ENCODE results near the gene CERK.

CERK gene

GRCh38 chr22:46675938-46676337 is 62.1 kb downstream of the CERK start:
- no peak for DNase-seq

DNA sequence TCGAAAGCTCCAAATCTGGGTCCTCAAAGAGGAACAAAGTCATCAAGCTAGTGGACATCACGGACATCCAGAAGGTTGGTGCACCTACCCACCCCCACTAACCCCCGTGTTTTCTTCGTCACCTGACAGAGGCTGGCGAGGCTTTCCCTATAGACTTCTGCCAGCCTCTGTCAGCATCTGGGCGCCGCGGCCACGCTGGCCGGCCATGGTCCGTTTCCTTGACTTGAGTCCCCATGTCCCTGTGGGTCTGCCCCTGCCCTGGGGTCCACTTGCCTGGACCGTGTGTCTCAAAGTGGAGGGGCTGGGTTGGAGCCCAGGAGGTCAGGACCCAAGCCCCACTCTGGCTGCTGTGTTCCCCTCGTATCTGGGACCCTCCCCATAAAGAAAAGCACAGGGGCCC is 62.6 kb downstream of the CERK start:
- DNase-seq: no peak

DNA sequence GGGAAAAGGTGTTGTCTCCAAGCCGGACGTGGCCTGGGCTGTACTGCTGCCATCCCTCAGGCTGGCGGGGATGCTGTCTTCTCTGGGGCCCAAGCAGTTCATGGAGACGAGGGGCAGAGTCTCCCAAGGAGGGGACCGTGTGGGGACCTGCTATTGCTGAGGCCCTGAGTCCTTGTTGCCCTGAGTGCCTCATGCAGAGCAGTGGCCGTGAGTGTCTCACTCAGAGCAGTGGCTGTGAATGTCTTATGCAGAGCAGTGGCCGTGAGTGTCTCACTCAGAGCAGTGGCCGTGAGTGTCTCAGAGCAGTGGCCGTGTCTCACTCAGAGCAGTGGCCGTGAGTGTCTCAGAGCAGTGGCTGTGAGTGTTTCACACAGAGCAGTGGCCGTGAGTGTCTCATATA is 63.1 kb downstream of the CERK start:
- peak; percentile 32 for DNase-seq

- peak; percentile 97 for DNase-seq
Observed at GRCh38 chr22:46674367-46674781, 63.7 kb downstream of the CERK start.

- DNase-seq: peak; percentile 19
Observed at GRCh38 chr22:46673662-46674236, 64.3 kb downstream of the CERK start.

- DNase-seq: peak; percentile 21
Observed at GRCh38 chr22:46673205-46673604, 64.8 kb downstream of the CERK start.

DNA sequence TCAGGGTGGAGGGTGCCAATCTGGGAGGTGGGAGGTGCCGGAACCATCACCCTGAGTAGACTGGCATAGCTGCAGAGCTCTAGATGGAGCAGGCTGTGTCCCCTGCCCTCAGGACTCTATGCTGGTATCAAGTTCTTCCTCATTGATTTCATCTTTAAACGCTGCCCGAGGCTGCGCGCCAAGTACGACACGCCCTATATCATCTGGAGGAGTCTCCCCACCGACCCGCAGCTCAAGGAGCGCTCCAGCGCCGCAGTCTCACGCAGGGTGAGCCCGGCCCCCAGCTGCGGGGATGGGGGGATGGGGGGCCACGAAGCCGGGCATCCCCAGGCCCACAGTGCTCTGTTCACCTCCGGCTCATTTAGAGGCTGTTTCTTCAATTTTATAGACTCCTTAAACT is 65.3 kb downstream of the CERK start:
- DNase-seq: no peak

DNA sequence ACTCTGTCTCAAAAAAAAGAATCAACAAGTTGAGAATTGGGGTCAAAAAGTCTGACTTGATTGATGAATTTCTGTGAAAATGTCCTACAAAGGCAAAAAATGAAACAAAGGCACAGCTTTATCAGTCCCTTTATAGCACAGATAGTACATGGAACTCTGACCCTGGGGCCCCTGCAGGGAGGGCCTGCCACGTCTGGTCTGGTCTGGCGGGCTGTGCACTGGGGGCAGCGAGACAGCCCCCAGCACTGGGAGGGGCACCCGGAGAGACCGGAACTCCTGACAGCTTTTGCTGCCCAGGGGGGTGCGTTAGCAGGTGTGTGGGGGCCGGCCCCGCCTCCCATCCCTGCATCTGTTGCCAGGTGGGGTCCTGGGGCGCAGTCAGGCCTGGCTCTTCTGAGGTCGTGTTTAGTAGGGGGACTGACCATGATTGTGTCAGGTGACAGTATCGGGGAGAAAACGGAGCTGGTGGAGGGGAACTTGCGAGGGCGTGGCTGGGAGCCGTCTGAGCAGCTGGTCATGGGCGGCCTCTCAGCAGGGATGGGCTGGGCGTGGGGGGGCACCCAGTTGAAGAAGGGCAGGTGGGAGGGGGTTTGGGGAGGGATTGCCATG is 66.1 kb downstream of the CERK start:
- DNase-seq: no peak

GRCh38 chr22:46669201-46669600 is 68.9 kb downstream of the CERK start:
- no peak for DNase-seq

DNA sequence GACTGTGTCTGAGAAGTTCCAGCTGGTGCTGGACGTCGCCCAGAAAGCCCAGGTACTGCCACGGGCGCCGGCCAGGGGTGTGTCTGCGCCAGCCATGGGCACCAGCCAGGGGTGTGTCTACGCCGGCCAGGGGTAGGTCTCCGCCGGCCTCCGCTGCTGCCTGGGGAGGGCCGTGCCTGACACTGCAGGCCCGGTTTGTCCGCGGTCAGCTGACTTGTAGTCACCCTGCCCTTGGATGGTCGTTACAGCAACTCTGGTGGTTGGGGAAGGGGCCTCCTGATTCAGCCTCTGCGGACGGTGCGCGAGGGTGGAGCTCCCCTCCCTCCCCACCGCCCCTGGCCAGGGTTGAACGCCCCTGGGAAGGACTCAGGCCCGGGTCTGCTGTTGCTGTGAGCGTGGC is 69.9 kb downstream of the CERK start:
- no peak for DNase-seq

GRCh38 chr22:46667245-46667623 is 70.8 kb downstream of the CERK start:
- DNase-seq: no peak

- no peak for DNase-seq
Observed at GRCh38 chr22:46666577-46667244, 71.3 kb downstream of the CERK start.

- DNase-seq: no peak
Observed at GRCh38 chr22:46665751-46666280, 72.2 kb downstream of the CERK start.

DNA sequence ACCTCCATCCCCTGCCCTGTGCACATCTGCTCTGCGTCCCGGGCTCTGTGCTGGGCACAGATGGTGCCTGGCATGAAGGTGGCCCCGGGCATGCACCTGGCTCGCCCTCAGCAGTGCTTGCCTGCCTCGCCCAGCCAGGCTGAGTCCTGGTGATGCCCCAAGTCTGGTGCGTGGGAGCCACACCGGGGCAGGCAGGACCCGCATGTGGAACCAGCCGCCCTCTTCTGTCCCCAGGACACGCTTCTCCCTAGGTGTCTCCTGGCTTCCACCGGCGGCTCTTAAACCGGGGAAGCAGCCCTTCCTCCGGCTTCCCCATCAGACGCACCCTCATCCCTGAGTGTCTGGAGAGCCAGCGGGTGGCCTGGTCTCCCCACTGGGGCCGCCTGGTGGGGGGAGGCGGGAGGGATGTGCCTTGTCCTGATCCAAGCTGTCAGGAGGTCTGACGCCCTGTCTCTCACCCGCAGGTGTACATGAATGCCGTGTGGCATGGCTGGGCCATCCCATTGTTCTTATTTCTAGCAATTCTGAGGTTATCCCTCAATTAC is 72.8 kb downstream of the CERK start:
- no peak for DNase-seq

GRCh38 chr22:46664301-46664855 is 73.7 kb downstream of the CERK start:
- DNase-seq: no peak

DNA sequence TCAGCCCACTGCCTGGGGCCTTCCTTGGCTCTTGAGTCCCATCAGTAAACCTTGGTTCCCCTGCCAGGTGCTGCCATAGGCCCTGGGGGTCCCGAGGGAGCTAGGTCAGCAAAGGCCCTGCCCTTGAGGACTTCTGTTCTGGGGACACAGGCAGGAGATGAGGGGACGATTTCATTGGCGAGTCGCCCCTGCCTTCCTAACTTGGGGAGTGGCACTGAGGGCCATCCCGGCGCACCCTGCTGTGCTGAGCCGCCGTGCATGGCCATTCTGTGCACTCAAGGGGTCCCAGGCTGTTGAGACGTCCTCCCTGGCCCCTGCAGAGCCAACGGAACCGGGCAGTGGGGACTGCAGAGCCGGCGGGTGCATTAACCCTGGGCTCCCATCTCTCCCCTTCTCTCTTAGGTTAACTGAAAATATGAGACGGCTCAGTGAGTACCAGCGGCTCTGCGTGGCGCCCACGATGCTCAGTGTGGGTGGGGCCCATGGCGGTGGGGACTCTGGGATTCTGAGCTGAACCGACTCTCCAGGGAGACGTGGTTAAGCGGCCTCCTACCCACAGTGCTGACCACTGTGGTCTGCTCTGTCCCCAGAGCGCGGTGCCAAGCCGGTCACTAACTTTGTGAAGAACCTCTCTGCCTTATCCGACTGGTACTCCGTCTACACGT is 74.5 kb downstream of the CERK start:
- no peak for DNase-seq

DNA sequence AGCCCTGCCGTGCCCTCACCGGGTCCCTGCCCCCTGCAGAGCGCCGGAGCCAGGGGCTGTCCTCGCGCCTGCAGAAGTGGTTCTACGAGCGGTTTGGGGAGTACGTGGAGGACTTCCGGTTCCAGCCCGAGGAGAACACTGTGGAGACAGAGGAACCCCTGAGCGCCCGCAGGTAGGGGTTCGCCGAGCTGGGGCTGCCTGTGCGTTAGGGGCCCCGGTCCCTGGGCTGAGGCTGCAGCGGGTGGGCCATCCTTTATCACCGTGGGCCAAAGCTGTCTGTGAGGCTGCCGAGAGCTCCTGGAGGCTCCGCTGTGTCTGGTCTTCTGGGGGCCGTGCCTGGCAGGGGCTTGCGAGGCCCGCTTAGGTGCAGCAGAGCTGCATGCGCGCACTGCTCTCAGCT is 75.1 kb downstream of the CERK start:
- DNase-seq: no peak

DNA sequence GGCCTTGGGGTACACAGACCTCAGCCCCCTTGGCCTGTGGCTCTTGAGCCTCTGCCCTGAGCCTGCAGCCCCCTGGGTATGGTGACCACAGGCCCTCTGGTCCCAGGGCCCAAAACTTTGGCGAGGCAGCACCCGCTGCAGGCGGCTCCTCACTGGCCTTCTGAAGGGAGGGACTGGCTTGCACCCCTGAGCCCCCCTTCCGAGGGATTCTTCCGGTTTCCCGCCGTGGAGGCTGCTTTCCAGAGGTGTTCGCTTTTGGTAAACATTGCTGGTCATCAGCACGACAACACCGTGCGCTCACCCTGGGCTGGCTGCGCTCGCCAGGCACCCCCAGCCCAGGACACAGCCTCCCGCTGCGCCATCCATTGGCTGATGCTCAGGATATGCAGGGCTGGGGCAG is 75.8 kb downstream of the CERK start:
- no peak for DNase-seq

GRCh38 chr22:46661221-46661851 is 76.7 kb downstream of the CERK start:
- peak; percentile 54 for DNase-seq

DNA sequence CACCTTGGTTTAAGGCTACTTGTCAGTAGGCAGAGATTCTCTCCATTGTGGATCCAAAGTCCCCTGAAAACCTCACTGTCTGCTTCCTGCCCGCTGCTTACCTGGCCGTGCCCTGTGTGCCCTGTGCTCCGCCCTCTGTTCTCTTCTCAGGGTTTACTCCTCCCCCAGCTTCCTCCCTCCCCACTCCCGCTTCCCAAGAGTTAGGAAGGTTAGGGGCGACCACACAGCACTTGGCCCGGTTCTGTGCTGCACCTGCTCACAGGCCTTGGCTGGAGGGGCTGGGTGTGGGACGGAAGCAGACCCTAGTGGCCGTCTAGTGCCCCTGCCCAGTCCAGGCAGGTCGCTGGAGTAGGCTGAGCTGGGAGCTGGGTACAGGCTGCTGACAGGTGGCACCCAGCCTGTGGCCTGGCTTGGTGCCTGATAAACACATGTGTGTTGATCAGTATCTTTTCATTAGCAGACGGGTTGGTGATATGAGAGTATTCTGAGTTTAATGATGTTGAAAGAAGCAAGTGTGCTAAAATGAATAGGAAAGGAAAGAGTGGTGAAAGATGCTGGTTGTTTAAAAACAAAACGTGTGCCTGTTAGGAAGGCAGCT is 77.3 kb downstream of the CERK start:
- DNase-seq: no peak

DNA sequence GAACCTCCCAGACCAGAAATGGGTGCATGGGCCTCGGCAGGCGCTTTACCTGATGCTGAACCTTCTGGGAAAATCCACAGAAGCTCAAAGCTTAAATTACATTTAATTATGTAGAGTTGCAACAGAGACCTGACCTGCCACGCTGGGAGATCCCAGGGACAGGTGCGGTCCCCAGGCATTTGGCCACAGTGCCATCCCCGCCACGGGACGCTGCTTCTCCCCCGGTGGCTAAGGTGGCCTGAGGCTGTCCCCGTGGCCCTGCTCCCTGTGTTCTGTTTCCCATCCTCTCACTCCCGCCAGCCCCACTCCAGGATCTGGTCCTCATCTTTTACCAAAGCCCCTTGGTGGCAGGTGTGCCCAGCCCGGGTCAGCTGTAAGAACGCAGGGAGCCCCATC is 78.3 kb downstream of the CERK start:
- DNase-seq: no peak

- no peak for DNase-seq
Observed at GRCh38 chr22:46659059-46659790, 78.8 kb downstream of the CERK start.
